HG03108 (cell line): ENCODE data around the gene CNBP.
"Not testable (repeated sequence)": the region's sequence is repeated elsewhere in the genome, so short reads cannot be mapped to it uniquely, and the experiment has no call there.

Source experiments
- ATAC-seq: cut with Tn5 transposase; IDR thresholded peaks from one replicate; pipeline ENCODE4 v1.9.1; 2021; ENCODE audit warnings: moderate library complexity; ENCODE audit not compliant: unreplicated experiment

The CNBP gene

DNA sequence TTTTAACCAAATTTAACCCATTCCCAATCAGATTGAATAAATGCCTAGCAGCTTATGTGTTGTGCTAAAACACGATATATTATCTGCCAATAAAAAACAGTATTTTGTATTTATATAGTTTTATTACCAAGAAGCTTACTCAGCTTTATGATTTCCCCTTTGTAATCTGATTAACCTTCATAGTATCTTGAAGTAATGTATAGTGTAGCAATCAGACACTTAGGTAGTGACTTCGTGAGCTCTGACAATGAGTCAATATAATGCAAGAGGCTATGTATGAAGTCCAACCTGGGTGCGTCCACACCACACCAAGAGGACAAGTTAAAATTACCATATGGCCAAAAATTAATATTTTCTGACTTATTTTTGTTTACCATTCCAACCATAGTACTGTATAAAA, 2.1 kb upstream of the CNBP start:
- ATAC-seq = no peak

DNA sequence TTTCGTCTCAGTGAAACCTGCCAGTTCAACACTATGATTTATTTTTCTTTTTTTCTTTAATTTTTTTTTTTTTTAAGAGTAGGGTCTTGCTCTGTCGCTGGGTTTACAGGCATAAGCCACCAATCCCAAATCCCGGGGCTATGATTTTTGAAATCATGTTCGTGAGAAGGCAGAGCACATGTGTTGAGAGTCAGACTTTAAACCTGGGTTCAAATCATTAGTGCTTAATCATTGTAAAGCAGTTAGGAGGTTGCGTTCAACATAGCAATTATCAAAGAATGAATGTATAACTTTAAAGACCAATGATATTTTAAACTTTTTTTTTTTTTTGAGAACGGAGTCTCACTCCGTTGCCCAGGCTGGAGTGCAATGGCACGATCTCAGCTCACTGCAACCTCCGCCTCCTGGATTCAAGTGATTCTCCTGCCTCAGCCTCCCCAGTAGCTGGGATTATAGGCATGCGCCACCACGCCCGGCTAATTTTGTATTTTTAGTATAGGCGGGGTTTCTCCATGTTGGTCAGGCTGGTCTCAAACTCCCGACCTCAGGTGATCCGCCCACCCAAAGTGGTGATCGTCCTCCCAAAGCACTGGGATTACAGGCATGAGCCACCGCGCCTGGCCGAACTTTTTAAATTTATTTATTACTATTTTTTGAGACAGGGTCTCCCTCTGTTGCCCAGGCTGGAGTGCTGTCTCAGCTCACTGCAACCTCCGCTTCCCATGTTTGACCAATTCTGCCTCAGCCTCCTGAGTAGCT, 1.3 kb upstream of the CNBP start:
- ATAC-seq = not testable (repeated sequence)

DNA sequence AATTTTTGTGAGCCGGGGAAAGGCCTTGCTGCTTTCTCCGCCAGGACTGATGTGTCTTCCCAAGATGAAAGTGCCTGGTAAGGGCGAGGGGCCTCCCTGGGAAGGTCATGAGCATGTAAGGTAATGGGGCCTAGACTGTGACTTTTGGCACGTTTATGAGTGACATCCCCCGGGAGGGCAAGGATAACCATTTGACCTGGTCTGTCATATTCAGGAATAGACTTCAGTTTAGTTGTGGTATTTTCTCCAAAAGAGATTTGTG, 631 bp upstream of the CNBP start:
- no peak for ATAC-seq

DNA sequence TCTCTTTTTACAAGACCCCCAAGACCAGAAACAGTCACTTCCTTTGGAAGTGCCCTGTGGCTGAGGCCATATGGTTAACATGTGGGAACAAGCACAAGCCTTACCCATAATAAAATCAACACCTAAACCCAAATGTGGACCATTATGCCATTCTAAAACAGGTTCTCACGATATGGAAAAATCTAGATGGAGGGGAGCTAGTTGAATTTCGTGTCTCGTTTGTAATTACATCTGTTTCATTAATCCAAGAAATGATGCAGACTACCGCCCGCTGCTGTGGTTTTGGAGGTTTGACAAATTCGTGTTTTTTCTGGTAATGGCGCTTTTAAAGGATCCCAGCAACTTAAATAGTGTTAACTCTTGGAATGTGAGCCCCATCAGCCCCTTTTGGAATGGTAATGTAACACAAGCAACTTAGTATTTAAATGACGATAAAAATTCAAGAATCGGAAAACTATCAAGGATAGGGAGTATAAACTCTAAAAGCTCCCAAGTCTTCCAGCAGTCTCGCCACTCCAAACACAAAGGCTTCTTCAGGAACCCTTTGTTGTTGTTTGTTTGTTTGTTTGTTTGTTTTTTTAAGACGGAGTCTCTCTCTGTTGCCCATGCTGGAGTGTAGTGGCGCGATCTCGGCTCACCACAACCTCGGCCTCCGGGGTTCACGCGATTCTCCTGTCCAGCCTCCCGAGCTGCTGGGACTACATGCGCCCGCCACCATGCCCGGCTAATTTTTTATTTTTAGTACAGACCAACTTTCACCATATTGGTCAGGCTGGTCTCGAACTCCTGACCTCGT, 1.1 kb downstream of the CNBP start:
- no peak for ATAC-seq

DNA sequence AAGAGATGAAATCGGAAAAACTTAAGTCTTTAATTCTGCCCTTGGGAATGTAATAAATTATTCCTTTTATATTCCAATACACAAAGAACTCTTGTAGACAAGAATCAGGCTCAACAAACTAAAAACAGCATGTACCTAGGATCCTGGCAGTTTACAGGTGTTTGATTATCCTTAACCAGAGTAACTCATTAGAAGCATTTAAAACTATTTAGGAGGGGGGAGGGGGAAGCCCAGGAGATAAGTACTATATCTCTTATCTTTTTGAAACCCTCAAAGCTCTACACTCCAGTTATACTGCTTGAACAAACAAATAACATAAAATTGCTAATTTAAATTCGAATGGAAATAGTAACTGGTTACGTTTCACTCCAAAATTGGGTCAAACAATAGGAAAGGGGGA, 1.9 kb downstream of the CNBP start:
- no peak for ATAC-seq

DNA sequence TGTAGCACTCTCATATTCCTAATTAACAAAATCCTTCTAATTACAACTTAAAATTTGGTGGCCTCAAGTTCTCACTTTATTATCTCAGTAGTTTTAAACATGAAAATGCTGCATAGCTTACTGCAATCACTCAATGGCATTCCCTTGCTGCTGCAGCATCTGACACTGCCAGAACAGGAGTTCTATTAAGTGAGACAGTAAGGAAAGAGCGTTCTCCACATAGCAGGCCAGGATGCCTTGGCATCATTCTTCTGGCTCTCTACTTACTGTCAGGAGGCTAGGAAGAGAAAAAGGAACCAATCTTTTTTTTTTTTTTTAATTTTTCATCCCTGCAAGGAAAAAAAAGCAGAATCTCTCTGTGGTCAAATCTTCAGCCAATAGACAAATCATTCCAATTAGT, 3.2 kb downstream of the CNBP start:
- no peak for ATAC-seq

DNA sequence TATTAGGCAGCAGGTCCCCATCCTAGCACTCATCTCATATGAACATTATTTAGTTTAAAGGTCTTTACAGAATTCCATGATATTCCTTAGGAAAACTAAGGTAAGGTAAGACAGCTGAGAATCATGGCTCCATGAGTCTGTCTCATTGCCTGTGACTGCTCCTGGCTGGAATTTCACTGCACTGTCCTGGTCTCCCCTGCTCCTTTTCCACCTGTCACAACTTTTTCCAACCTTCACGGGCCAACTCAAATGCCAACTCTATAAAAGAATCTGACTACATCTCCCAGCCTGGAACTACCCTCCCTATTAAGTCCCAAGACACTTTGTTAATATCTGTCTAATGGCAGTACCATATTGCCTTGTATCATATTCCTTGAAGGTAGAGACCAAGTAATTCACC, 7.6 kb downstream of the CNBP start:
- no peak for ATAC-seq

DNA sequence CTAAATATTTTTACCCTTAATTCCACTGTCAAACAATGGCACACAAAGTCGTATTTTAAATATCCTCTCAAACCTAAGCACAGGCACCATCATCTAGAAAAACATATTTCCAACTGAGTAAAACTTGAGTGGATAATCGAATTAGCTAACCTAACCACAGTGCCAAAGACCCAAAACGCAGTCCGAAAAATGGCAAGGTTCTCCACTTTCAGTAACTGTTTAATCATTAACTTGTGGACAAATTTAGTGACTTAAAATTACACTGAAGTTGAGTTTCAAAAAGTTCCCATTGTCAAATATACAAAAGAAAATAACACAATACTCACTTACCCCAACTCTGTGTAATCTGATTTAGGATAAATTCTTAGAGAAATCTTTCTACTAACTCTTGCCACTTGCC, 10.0 kb downstream of the CNBP start:
- no peak for ATAC-seq

DNA sequence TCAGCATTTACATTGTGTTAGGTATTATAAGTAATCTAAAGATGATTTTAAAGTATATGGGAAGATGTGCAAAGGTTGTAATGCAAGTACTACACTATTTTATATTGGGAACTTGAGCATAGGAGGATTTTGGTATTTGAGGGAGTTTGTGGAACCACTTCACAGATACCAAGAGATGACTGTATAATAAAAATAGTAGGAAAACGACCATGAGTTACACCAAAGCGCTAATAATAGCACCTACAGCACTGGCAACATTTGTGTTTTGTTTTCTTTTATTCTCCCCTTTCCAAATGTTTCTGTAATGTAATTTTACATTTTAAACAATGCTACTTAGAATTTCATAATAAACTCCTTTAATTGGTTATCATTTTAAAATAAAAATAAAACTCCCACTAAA, 10.5 kb downstream of the CNBP start:
- no peak for ATAC-seq

DNA sequence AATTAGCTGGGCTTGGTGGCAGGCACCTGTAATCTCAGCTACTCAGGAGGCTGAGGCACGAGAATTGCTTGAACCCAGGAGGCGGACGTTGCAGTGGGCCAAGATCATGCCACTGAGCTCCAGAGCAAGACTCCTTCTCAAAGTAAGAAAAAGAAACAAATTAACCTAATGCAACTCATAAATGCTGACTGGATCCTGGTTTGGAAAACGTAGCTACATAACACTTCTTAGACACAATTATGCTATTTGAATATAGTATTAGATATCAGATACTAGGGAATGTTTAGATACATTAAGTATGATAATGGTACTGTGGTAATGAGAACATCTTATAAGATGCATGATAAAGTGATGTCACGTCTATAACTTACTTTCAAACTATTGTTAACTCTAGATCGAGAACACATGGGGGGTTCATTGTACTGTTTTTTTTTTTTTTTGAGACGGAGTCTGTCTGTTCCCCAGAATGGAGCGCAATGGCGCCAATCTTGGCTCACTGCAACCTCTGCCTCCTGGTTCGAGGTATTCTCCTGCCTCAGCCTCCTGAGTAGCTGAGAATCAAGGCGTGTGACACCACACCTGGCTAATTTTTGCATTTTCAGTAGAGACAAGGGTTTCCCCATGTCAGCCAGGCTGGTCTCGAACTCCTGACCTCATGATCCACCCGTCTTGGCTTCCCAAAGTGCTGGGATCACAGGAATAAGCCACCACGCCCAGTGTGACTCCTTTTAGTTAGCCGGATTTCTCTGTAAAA, 16.9 kb downstream of the CNBP start:
- ATAC-seq = no peak

DNA sequence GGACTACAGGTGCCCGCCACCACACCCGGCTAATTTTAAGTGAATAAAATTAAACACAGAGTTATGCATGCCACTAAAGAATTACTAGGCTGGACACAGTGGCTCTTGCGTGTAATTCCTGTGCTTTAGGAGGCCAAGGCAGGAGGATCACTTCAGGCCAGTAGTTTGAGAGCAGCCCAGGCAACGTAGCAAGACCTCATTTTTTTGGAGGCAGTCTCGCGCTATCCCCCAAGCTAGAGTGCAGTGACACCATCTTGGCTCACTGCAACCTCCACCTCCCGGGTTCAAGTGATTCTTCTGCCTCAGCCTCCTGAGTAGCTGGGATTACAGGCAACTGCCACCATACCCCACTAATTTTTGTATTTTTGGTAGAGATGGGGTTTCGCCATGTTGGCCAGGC, 18.1 kb downstream of the CNBP start:
- ATAC-seq = not testable (repeated sequence)

DNA sequence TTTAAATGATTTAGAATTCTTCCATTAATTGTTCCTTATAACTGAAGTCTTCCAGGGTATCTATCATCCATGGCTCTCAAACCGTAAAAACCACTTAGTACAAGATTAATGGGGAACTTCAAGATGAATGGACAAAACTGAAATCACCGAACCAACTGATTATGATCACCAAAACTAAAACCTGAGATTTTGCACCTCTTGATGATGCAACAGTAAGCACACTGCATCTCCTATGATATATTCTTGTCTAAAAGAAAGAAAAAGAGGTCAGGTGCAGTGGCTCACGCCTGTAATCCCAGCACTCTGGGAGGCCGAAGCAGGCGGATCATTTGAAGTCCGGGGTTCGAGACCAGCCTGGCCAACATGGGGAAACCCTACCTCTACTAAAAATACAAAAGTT, 19.2 kb downstream of the CNBP start:
- ATAC-seq = no peak

DNA sequence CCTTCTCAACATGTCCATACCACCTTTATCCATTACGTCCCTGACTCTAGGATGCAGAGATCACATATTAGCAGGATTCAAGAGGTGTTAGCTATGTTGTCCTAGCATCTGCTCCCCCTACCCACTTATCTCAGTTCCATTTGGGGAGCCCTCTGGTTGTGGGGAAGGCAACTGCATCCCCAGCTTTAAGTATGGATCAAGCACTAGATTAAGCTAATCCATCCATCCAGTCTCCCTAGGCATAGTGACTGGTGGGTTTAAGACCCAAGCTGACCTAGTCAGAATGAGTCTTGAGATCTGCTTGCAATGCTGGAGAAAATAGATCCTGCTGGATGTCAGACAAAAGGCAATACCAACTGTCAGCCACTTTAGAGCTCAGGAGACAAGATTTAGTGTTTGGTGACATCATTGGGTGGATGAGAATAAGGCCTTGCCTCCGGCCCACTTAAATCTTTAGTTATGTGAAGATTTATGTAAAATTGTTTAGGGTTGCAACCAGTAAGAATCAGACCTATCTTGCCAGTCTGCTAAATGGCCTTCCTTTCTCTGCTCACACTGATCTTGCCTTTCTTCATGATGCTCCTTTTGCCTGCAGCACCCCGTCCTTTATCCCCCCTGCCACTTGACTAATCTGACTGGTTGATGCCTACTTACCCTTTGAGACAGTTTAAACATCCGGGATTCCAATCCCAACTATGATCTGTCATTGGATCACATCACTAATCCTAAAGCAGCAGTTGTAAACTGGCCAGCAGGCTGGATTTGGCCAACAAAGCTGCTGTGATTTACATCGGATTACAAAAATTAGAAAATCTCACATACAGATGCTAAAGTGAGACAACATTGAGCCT, 20.7 kb downstream of the CNBP start:
- no peak for ATAC-seq

DNA sequence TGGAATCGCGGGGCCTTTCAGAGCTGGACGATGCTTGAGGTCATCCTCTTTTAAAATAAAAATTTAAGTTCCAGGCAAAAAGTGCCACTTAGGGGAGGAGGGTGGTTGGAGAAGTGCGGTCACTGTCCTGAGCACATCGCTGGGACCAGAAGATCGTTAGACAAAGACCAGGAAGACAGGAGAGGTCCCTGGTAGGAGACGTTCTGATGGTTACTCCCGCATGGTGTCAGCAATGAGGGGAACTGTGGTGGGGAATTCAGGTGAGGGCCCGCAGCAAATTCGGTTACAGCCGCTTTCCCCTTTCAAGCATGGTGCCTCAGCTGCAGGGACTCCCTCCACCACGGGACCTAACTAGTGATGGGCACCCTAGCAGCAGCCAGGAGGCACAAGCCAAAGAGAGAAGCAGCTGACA, 21.8 kb downstream of the CNBP start:
- no peak for ATAC-seq

DNA sequence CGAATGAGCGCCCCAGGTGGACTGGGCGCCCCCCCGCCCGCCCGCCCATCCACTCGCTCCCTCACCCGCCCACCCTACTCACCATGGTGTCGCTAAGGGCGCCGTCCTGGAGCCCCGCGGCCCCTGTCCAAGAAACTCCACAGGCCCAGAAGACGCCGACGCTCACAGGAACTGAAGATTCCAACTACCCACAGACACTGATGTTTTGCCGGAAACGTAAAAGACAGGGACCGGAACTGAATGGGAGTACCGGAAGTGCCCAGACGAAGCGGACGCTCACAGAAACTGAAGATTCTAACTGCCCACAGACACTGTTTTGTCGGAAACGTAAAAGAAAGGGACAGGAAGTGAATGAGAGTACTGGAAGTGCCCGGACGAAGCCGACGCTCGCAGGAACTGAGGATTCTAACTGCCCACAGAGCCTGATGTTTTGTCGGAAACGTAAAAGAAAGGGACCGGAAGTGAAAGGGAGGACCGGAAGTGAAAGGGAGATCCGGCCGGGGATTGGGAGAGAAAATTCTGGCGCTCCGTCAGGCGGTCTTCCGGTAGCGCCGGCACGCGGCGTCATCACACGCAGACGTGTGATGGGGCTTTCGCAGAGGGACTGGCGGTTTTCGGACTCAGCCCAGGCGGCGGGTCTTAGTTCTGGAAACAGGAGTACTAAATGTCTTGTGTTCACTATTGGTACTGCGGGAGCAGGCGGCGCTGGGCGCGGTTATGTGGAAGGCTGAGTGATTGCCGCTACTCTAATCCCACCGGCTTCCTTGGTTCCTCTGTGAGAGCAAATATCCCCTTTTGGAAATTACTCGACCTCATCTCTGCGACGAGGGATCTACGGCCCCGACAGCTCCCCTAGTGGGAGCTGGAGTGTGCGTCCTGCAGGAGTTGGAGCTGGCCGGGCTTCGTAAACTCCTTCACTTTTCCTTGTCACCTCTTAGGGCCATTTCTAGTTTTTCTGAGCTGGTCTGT, 22.5 kb downstream of the CNBP start, which contains the start of gene ISY1:
ISY1 (minus strand) TSS at position 173 of the 969 bp plus-strand sequence; CDS start at position 85, 88 bp downstream.
- peak; percentile 73 for ATAC-seq

DNA sequence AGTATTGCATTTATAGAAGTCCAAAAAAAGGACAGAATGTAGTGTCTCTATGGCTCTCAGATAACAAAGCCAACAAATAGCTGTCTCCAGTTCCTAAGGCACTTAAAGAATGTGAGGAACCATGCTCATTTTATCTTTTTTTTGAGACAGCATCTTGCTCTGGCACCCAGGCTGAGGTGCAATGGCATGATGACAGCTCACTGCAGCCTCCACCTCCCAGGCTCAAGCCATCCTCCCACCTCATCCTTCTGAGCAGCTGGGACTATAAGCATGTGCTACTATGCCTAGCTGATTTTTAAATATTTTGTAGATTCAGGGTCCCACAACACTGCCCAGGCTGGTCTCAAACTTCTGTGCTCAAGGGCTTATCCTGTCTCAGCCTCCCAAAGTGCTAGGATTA, 38.9 kb downstream of the CNBP start:
- ATAC-seq = no peak

DNA sequence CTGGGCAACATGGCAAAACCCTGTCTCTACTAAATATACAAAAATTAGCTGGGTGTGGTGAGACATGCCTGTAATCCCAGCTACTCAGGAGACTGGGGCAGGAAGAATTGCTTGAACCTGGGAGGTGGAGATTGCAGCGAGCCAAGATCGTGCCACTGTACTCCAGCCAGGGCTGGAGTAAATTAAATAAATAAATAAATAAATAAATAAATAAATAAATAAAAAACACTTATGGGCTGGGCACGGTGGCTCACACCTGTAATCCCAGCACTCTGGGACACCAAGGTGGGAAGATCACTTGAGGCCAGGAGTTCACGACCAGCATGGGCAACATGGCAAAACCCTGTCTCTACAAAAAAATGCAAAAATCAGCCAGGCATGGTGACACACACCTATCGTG, 42.7 kb downstream of the CNBP start:
- not testable (repeated sequence) for ATAC-seq

DNA sequence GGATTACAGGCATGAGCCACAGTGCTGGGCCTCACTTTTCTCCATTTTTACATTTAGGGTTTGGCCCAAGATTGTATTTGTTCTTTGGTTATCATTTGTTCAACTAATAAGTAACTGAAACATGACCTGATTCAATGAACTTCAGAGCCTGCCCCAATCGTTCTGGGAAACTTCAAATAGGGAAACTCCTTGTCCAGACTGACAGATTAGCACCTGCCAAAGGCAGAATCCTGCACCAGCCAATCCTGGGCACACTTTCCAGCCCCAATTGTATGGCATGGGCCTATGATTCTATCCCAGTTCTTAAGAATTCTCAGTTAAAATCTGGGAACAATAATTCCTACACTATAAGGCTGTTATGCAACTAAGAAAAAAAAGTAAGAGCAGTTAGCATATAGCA, 43.8 kb downstream of the CNBP start:
- ATAC-seq = no peak

DNA sequence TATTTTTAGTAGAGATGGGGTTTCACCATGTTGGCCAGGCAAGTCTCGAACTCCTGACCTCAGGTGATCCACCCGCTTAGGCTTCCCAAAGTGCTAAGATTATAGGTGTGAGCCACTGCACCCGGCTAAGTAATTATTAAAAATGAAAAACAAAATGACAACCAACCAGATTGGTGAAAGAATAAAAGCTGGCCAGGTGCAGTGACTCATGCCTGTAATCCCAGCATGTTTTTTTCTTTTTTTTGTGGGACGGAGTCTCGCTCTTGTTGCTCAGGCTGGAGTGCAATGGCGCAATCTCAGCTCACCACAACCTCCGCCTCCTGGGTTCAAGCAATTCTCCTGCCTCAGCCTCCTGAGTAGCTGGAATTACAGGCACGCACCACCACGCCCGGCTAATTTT, 47.4 kb downstream of the CNBP start:
- ATAC-seq = not testable (repeated sequence)
